ELF-1 (cell line): Measurements from ENCODE around the gene ZBTB16.

Source experiments
- DNase-seq: peaks from one replicate; pipeline ENCODE4 v3.0.0-alpha.2; 2016; ENCODE audit warnings: low read depth, low spot score

Gene ZBTB16

DNA sequence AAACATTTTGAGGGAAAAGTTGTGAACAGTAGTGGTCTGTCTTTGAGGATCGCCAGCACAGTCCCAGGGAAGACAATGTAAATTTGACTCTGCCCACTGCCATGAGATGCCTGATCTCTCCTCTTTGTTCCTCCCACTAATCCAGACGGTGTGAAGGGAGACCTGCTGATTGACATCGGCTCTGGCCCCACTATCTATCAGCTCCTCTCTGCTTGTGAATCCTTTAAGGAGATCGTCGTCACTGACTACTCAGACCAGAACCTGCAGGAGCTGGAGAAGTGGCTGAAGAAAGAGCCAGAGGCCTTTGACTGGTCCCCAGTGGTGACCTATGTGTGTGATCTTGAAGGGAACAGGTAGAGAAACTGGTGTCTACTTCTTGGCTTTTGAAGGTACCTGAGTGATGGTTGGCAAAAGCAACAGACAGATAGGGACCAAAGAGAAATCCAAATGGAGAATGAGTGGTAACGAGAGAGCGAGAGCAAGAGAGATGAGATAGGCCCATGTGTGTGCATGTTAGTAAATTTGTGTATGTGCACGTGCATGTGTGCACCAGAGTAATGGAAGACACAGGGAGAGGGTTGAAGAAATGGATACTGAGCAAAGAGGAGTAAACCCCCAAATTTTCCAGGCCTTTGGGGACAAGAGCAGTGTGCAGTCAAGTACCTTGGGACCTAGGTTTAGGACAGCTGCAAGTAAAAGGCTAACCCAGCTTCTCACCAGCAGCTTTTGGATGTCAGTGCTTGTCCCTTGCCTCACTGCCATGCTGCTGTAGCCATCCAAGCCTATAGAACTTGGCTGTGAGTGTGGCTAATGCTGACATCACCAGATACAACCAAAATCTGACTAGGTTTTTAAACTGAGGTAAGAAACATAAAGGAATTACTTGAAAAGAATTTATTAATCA, 238.5 kb downstream of the ZBTB16 start:
- no peak for DNase-seq

- no peak for DNase-seq
Observed at GRCh38 chr11:114298710-114299109, 239.2 kb downstream of the ZBTB16 start.
